Vagina (tissue), 2 donors: ENCODE results near the gene FRMD4A. TPM values are rescaled to one million over a fixed set of nuclear protein-coding genes. Genes with fewer than 3 reads are reported as not detected.

Experiments used
- DNase-seq, 2 donors: peaks; one replicate each; pipeline ENCODE4 v3.0.0-alpha.2; 2017; ENCODE audit errors: extremely low spot score in 2 of 2
- H3K27ac ChIP-seq: fragments of 200-600 bp; sonication (generic); one replicate; pipeline ENCODE4 v1.5.1; 2019
- H3K27me3 ChIP-seq: fragments of 200-600 bp; sonication (generic); one replicate; pipeline ENCODE4 v1.5.1; 2019
- H3K36me3 ChIP-seq, 2 donors: fragments of 200-600 bp; sonication (generic); one replicate each; pipeline ENCODE4 v1.5.1; 2017 to 2019
- H3K4me1 ChIP-seq: fragments of 200-600 bp; sonication (generic); one replicate; pipeline ENCODE4 v1.5.1; 2019
- H3K4me3 ChIP-seq, 2 donors: fragments of 200-600 bp; sonication (generic); 1 replicate in 1 of 2; 2 replicates in 1 of 2; pipeline ENCODE4 v1.5.1; 2016 to 2019
- H3K9me3 ChIP-seq: fragments of 200-600 bp; sonication (generic); one replicate; pipeline ENCODE4 v1.5.1; 2019
- POLR2A ChIP-seq, 2 donors: fragments of 450-650 bp; IDR thresholded peaks; one replicate each; pipeline ENCODE4 v1.6.1; 2017; ENCODE audit warnings: antibody characterized with exemption in 2 of 2, mild to moderate bottlenecking in 2 of 2, moderate library complexity in 2 of 2
- POLR2AphosphoS5 ChIP-seq, 2 donors: sonication (generic); formaldehyde crosslinking; IDR thresholded peaks; one replicate each; pipeline ENCODE4 v1.9.0; 2017; ENCODE audit warnings: antibody characterized with exemption in 2 of 2, mild to moderate bottlenecking in 2 of 2, low read depth in 1 of 2; ENCODE audit not compliant: insufficient read depth in 1 of 2
- intact Hi-C: fragments of 100-400 bp; cut with DNase I; formaldehyde crosslinking; loops from one replicate; pipeline ENCODE4 v1.15.1; 2023
- total RNA-seq: library from RNA; depleted of rRNA; stranded (reverse); fragments of >200 nt; gene quantifications from one replicate; pipeline ENCODE4 v1.2.3, GENCODE V29; 2016
- TF ChIP-seq, protein P1 (sequence below), 3 experiments: fragments of 450-650 bp in 2 of 3; fragments of 200-600 bp in 1 of 3; sonication (generic) in 1 of 3; IDR thresholded peaks; one replicate each; pipeline ENCODE4 v1.5.1; 2017 to 2019; ENCODE audit warnings: antibody characterized with exemption in 3 of 3, mild to moderate bottlenecking in 2 of 3, moderate library complexity in 2 of 3

FRMD4A gene
- total RNA-seq, 1 donor from 2014 or later, result 24.8 TPM

DNA sequence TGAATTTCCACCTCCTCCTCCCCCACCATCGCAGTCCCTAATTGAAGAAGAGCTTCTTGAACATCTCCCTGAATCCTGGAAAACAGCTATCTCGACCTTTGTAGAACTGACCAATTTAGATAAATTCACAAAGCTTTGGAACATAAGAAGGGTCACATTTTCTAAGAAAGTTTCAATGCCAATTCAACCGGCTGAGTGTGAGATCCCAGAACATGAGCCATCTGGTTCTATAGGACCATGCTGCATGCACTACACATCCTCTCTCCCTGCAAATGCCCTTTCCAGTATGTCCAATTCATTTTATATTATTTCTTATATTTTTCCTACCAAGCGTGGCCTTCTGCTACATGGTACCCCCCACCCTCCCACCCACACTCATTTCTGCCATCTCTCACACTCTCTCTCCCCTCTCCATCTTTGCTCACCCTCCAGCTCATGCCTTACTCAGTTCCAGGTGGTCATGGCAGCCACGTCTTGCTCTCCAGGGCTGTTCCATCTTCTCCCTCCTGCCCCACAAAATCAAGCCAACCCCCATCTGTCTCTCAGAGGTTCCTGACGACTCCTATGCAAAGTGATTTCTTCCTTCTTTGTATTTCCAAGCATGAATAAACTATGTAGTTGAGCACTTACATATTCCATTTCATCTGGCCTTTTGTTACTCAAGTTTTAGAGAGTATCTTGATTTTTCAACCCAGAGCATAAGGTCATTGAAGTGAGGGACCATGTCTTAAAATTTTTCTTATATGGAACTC lies 19.3 kb downstream of the FRMD4A start:
- H3K4me1 ChIP-seq, result no peaks in the 10 kb centered on the region
- intact Hi-C loops, result no loop called here
- H3K36me3 ChIP-seq, result no peaks in the 10 kb centered on the region
- H3K27ac ChIP-seq, result no peak overlapping the region
- H3K4me3 ChIP-seq, result no peak overlapping the region
- H3K27me3 ChIP-seq, result no peaks in the 10 kb centered on the region
- H3K9me3 ChIP-seq, result no peaks in the 10 kb centered on the region
- no peak for TF ChIP-seq POLR2A (IDR thresholded peaks at IDR 0.05)
- TF ChIP-seq POLR2AphosphoS5 (IDR thresholded peaks at IDR 0.05; ENCODE audit: insufficient read depth in 1 of 2, low read depth in 1 of 2), result no peak
- TF ChIP-seq, protein P1, sequence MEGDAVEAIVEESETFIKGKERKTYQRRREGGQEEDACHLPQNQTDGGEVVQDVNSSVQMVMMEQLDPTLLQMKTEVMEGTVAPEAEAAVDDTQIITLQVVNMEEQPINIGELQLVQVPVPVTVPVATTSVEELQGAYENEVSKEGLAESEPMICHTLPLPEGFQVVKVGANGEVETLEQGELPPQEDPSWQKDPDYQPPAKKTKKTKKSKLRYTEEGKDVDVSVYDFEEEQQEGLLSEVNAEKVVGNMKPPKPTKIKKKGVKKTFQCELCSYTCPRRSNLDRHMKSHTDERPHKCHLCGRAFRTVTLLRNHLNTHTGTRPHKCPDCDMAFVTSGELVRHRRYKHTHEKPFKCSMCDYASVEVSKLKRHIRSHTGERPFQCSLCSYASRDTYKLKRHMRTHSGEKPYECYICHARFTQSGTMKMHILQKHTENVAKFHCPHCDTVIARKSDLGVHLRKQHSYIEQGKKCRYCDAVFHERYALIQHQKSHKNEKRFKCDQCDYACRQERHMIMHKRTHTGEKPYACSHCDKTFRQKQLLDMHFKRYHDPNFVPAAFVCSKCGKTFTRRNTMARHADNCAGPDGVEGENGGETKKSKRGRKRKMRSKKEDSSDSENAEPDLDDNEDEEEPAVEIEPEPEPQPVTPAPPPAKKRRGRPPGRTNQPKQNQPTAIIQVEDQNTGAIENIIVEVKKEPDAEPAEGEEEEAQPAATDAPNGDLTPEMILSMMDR (IDR thresholded peaks at IDR 0.05), result no peak
- no peak for DNase-seq

DNA sequence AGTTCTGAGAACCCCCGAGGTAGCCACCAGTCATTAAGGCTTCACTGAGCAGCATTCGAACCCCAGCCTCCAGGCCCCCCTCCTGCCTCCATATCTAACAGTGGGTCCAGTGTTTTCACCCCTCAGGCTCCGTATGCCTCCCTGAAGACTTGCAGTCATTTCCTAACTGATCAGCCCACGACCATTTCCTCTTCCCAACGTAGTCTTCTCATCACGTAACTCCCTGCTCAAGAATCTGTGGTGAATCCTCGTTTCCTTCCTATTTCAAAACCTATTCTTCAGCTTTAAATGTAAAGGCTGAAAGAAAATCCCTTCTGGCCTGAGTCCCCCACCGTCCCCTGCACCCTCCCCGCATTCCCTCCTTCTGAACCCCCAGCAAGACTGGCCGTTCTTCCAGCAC lies 21.1 kb downstream of the FRMD4A start:
- Histone ChIP-seq H3K27ac (no peak overlapping the region), H3K27me3 (no peaks in the 10 kb centered on the region), H3K4me1 (no peaks in the 10 kb centered on the region), H3K4me3 (no peak overlapping the region), H3K9me3 (no peaks in the 10 kb centered on the region), H3K36me3 (no peaks in the 10 kb centered on the region)
- no peak for DNase-seq
- no peak for TF ChIP-seq POLR2A (IDR thresholded peaks at IDR 0.05)
- TF ChIP-seq, protein P1 (IDR thresholded peaks at IDR 0.05), result no peak
- TF ChIP-seq POLR2AphosphoS5 (IDR thresholded peaks at IDR 0.05; ENCODE audit: insufficient read depth in 1 of 2, low read depth in 1 of 2), result no peak
- intact Hi-C loops, result no loop called here

DNA sequence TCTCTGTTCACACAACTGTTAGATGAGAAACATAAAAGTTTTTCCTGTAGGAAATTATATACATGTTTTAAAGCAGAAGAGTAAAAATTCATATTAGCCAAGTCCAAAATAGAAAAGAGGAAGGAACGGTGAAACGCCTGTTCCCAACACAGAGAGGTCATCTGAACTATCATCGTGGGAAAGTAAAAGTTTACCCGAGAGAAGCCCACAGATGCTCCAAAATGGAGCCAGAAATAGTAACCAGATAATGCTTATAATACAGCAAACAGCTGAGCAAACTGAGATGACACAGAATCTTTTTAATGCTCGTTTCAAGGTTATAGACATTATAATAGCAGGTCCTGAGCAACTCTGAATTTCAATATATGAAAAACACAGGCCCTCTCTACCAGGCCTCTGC lies 24.5 kb downstream of the FRMD4A start:
- no peak overlapping the region for H3K27ac ChIP-seq
- no peaks in the 10 kb centered on the region for H3K27me3 ChIP-seq
- intact Hi-C loops, result no loop called here
- no peaks in the 10 kb centered on the region for H3K9me3 ChIP-seq
- TF ChIP-seq, protein P1 (IDR thresholded peaks at IDR 0.05), result no peak
- TF ChIP-seq POLR2A (IDR thresholded peaks at IDR 0.05), result no peak
- TF ChIP-seq POLR2AphosphoS5 (IDR thresholded peaks at IDR 0.05; ENCODE audit: insufficient read depth in 1 of 2, low read depth in 1 of 2), result no peak
- H3K36me3 ChIP-seq, result no peaks in the 10 kb centered on the region
- no peaks in the 10 kb centered on the region for H3K4me1 ChIP-seq
- H3K4me3 ChIP-seq, result no peak overlapping the region
- DNase-seq, result no peak

DNA sequence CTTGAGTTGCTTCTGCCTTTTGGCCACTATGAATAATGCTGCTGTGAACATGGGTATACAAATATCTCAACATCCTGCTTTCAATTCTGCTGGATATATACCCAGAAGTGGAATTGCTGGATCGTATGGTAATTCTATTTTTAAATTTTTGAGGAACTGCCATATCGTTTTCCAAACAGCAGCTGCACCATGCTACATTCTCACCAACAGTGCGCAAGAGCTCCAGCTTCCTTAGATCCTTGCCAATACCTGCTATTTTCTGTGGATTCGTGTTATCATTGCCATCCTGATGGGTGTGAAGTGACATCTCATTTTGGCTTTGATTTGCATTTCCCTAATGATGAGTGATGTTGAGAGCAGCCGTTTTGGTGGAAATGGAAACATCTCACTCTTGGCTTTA lies 26.7 kb downstream of the FRMD4A start:
- no peaks in the 10 kb centered on the region for H3K36me3 ChIP-seq
- no peaks in the 10 kb centered on the region for H3K4me1 ChIP-seq
- no peak overlapping the region for H3K4me3 ChIP-seq
- TF ChIP-seq POLR2AphosphoS5 (IDR thresholded peaks at IDR 0.05; ENCODE audit: insufficient read depth in 1 of 2, low read depth in 1 of 2), result no peak
- TF ChIP-seq, protein P1 (IDR thresholded peaks at IDR 0.05), result no peak
- no peaks in the 10 kb centered on the region for H3K27me3 ChIP-seq
- no peaks in the 10 kb centered on the region for H3K9me3 ChIP-seq
- H3K27ac ChIP-seq, result no peak overlapping the region
- no peak for DNase-seq
- intact Hi-C loops, result no loop called here

DNA sequence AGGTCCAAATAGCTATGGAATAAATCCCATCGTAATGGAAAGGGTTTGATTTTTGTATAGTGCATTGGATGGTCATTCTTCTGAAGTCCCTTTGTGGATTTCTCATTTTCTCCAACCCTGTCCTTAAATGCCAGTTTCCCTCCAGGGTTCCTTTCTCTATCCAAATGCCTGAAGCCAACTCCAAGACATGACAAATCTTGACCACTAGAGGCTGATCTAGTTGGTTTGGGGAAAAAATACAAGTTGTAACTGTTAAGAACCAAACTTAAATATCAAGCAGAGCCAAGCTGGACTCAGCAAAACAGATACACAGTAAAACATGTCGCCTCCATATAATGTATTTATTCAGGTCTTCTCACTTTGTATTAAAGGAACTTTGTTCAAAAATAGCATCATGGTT lies 28.7 kb downstream of the FRMD4A start:
- H3K4me3 ChIP-seq, result no peak overlapping the region
- H3K36me3 ChIP-seq, result no peaks in the 10 kb centered on the region
- H3K9me3 ChIP-seq, result no peaks in the 10 kb centered on the region
- TF ChIP-seq POLR2AphosphoS5 (IDR thresholded peaks at IDR 0.05; ENCODE audit: insufficient read depth in 1 of 2, low read depth in 1 of 2), result no peak
- TF ChIP-seq POLR2A (IDR thresholded peaks at IDR 0.05), result no peak
- TF ChIP-seq, protein P1 (IDR thresholded peaks at IDR 0.05), result no peak
- no peaks in the 10 kb centered on the region for H3K4me1 ChIP-seq
- H3K27ac ChIP-seq, result no peak overlapping the region
- intact Hi-C loops, result no loop called here
- DNase-seq, result no peak
- no peaks in the 10 kb centered on the region for H3K27me3 ChIP-seq
